Glutamatergic neuron (in vitro differentiated cells): ENCODE data around the gene TMEM132C. TPM values are rescaled to one million over a fixed set of nuclear protein-coding genes. Genes with fewer than 3 reads are reported as not detected.

Source experiments
- DNase-seq: peaks from one replicate; pipeline ENCODE4 v3.0.0; 2022
- H3K27ac Mint-ChIP-seq: one replicate; pipeline ENCODE4 v1.8.0; 2020; ENCODE audit warnings: mild to moderate bottlenecking, mixed read lengths, inconsistent platforms; ENCODE audit not compliant: unreplicated experiment
- H3K27me3 Mint-ChIP-seq: one replicate; pipeline ENCODE4 v1.8.0; 2020; ENCODE audit warnings: mild to moderate bottlenecking, moderate library complexity, mixed read lengths, inconsistent platforms; ENCODE audit not compliant: unreplicated experiment
- H3K36me3 Mint-ChIP-seq: one replicate; pipeline ENCODE4 v1.8.0; 2020; ENCODE audit warnings: mild to moderate bottlenecking, mixed read lengths, inconsistent platforms; ENCODE audit not compliant: unreplicated experiment
- H3K4me1 Mint-ChIP-seq: one replicate; pipeline ENCODE4 v1.8.0; 2020; ENCODE audit warnings: mild to moderate bottlenecking, low read depth, mixed read lengths, inconsistent platforms; ENCODE audit not compliant: unreplicated experiment
- H3K4me3 Mint-ChIP-seq: one replicate; pipeline ENCODE4 v1.8.0; 2020; ENCODE audit warnings: mild to moderate bottlenecking, mixed read lengths, inconsistent platforms; ENCODE audit not compliant: unreplicated experiment
- H3K9me3 Mint-ChIP-seq: one replicate; pipeline ENCODE4 v1.8.0; 2020; ENCODE audit warnings: mild to moderate bottlenecking, moderate library complexity, mixed read lengths, inconsistent platforms; ENCODE audit not compliant: unreplicated experiment
- CTCF ChIP-seq: fragments of 200-600 bp; sonication (generic); IDR thresholded peaks from one replicate; pipeline ENCODE4 v1.5.0; 2021; ENCODE audit not compliant: partially characterized antibody, unreplicated experiment
- total RNA-seq: library from RNA; stranded (reverse); fragmentation: NEBNext Ultra II Directional; extraction: Animal tissue kit (Norgen Biotek cat#: 25700); gene quantifications from one replicate; pipeline ENCODE4 v1.2.1, GENCODE V29; 2021; ENCODE audit not compliant: unreplicated experiment

TMEM132C gene
- total RNA-seq, 1 donor from 2014 or later, result 8.0 TPM

GRCh38 chr12:128687851-128688250 lies 420.9 kb downstream of the TMEM132C start:
- Mint-ChIP-seq H3K4me1 (peaks cover 7% of the 10 kb centered on the region), H3K9me3 (peaks cover 19% of the 10 kb centered on the region), H3K4me3 (no peak overlapping the region), H3K27me3 (peaks cover 6% of the 10 kb centered on the region), H3K36me3 (peaks cover 4% of the 10 kb centered on the region), H3K27ac (no peak overlapping the region)
- DNase-seq, result no peak
- no peak for TF ChIP-seq CTCF

GRCh38 chr12:128690641-128691040 lies 423.7 kb downstream of the TMEM132C start:
- TF ChIP-seq CTCF, result no peak
- Mint-ChIP-seq H3K27me3 (peaks cover 2% of the 10 kb centered on the region), H3K4me1 (peaks cover 7% of the 10 kb centered on the region), H3K9me3 (peaks cover 13% of the 10 kb centered on the region), H3K4me3 (no peak overlapping the region), H3K36me3 (peaks cover 4% of the 10 kb centered on the region), H3K27ac (no peak overlapping the region)
- DNase-seq, result no peak

- peaks cover 7% of the 10 kb centered on the region for H3K4me1 Mint-ChIP-seq
- H3K27me3 Mint-ChIP-seq, result peaks cover 2% of the 10 kb centered on the region
- H3K4me3 Mint-ChIP-seq, result no peak overlapping the region
- no peak overlapping the region for H3K27ac Mint-ChIP-seq
- DNase-seq, result no peak
- H3K9me3 Mint-ChIP-seq, result peaks cover 13% of the 10 kb centered on the region
- no peak for TF ChIP-seq CTCF
- H3K36me3 Mint-ChIP-seq, result peaks cover 6% of the 10 kb centered on the region
Observed at GRCh38 chr12:128693115-128693514, 426.1 kb downstream of the TMEM132C start.

GRCh38 chr12:128693771-128694170 lies 426.8 kb downstream of the TMEM132C start:
- Mint-ChIP-seq H3K27ac (no peak overlapping the region), H3K36me3 (peaks cover 8% of the 10 kb centered on the region), H3K4me3 (no peak overlapping the region), H3K4me1 (peaks cover 7% of the 10 kb centered on the region), H3K9me3 (peaks cover 11% of the 10 kb centered on the region), H3K27me3 (peaks cover 2% of the 10 kb centered on the region)
- TF ChIP-seq CTCF, result no peak
- DNase-seq, result no peak

- H3K4me3 Mint-ChIP-seq, result no peak overlapping the region
- H3K4me1 Mint-ChIP-seq, result peaks cover 7% of the 10 kb centered on the region
- peaks cover 8% of the 10 kb centered on the region for H3K36me3 Mint-ChIP-seq
- H3K27ac Mint-ChIP-seq, result no peak overlapping the region
- TF ChIP-seq CTCF, result no peak
- peaks cover 9% of the 10 kb centered on the region for H3K9me3 Mint-ChIP-seq
- DNase-seq, result no peak
- H3K27me3 Mint-ChIP-seq, result peaks cover 2% of the 10 kb centered on the region
Observed at GRCh38 chr12:128694445-128694844, 427.5 kb downstream of the TMEM132C start.
